Measurements from ENCODE around the gene RRAD.

RRAD gene

DNA sequence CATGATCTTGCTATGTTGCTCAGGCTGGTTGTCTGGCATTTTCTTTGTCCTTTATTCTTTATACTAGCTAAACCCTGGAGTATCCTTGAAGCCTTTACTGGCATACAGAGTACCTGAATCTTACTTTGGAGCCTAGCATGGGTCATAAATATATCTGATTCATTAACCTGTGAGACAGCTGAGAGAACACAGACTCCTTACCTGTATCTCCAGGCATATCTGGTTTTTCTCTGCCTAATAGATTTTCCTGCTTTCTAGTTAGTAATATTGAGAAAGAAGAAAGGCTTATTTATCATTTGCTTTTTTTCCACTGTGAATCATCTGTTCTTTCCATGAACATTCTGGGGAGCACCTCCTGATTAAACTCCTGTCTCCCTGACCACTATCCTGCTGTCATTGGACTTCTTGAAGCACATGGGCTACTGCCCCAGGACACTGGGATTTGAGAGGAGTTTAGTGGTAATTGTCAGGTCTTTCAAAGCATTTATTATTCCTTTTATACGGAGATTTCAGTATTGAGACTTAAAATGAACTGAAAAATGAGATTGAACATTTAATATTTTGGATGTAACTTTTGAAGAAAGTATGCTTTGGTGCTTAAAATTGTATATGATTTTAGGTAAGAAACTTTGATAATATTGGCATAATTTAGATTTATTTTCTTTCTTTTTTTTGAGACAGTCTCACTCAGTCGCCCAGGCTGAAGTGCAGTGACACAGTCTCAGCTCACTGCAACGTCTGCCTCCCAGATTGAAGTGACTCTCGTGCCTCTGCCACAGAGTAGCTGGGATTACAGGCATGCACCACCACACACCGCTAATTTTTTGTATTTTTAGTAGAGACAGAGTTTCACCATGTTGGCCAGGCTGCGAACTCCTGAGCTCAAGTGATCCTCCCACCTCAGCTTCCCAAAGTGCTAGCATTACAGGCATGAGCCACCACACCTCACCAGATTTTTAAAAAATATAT is 36.4 kb downstream of the RRAD start:
- CTCF ChIA-PET, result interaction anchor here (0.5 to 0.6 kb wide), 4 partner anchors 21 to 370 kb away, joined by 3 to 6 read pairs (median 4); no protein-coding TSS in a partner anchor
- TF ChIP-seq ELF4 (IDR thresholded peaks at IDR 0.05) (no peak), LEF1 (IDR thresholded peaks at IDR 0.05; ENCODE audit: borderline replicate concordance) (no peak), FOXK2 (IDR thresholded peaks at IDR 0.05) (no peak), SUZ12 (IDR thresholded peaks at IDR 0.05) (no peak), ZNF384 (IDR thresholded peaks at IDR 0.05) (no peak), L3MBTL2 (conservative IDR thresholded peaks at IDR 0.05) (no peak), BHLHE40 (IDR thresholded peaks at IDR 0.05; ENCODE audit: borderline replicate concordance) (no peak), HDGF (IDR thresholded peaks at IDR 0.05; ENCODE audit: borderline replicate concordance) (no peak), CTBP1 (IDR thresholded peaks at IDR 0.05; ENCODE audit: borderline replicate concordance) (no peak)
- TF ChIP-seq, protein P1, sequence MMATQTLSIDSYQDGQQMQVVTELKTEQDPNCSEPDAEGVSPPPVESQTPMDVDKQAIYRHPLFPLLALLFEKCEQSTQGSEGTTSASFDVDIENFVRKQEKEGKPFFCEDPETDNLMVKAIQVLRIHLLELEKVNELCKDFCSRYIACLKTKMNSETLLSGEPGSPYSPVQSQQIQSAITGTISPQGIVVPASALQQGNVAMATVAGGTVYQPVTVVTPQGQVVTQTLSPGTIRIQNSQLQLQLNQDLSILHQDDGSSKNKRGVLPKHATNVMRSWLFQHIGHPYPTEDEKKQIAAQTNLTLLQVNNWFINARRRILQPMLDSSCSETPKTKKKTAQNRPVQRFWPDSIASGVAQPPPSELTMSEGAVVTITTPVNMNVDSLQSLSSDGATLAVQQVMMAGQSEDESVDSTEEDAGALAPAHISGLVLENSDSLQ (IDR thresholded peaks at IDR 0.05), result no peak
- no peak for DNase-seq (ENCODE audit: extremely low spot score)
- POLR2A ChIA-PET, result interaction anchor here (1.1 to 1.8 kb wide), 2 partner anchors 8 kb away, joined by 3 to 5 read pairs; partner anchors contain the start of gene PDP2

DNA sequence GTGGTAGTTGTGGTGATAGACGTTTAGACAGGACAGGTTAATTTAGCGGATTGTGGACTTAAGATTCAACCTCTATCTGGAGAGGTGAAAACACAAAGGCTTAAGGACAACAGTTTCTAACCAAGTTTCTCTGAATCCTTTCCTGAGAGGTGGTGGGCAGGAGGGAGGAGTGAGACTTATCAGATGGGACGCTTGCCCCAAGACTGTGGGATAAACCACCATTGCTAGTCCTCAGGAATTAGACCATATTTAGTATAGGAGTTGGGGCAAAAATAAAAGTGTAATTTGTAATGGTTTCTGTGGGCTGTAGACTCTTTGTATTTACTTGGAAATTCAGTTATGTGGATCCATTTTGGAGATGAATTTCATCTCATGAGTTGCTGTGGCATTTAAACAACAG is 38.4 kb downstream of the RRAD start:
- DNase-seq (ENCODE audit: extremely low spot score), result no peak
- no peak for TF ChIP-seq BHLHE40 (IDR thresholded peaks at IDR 0.05; ENCODE audit: borderline replicate concordance)
- TF ChIP-seq NFRKB (IDR thresholded peaks at IDR 0.05), result no peak
- TF ChIP-seq FOXA1 (IDR thresholded peaks at IDR 0.05), result no peak
- TF ChIP-seq TARDBP (IDR thresholded peaks at IDR 0.05), result no peak
- CTCF ChIA-PET, result no interaction called here
- POLR2A ChIA-PET, result no interaction called here

DNA sequence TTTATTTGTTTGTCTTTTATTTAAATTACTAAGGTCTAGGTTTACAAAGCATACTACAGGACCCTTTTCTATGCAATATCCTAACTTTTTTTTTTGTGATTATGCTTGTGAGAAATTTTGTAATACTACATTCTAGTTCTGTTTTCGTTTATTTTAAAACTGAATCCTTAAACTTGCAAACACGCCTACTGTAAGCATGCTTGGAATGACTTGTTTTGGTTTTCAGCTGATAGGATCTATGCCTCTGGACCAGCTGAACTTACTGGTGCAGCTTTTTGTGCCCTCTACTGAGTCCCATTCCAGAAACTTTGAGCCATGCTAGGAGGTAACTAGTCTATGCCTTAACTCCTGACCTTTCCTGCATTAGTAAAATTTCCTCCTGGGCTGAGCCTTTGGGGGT is 39.0 kb downstream of the RRAD start:
- POLR2A ChIA-PET, result no interaction called here
- CTCF ChIA-PET, result no interaction called here
- DNase-seq (ENCODE audit: extremely low spot score), result no peak
- TF ChIP-seq BHLHE40 (IDR thresholded peaks at IDR 0.05; ENCODE audit: borderline replicate concordance), result no peak
- TF ChIP-seq CTBP1 (IDR thresholded peaks at IDR 0.05; ENCODE audit: borderline replicate concordance), result no peak
- TF ChIP-seq, protein P1 (IDR thresholded peaks at IDR 0.05), result no peak
- no peak for TF ChIP-seq NFRKB (IDR thresholded peaks at IDR 0.05)
- no peak for TF ChIP-seq SP1 (IDR thresholded peaks at IDR 0.05)

DNA sequence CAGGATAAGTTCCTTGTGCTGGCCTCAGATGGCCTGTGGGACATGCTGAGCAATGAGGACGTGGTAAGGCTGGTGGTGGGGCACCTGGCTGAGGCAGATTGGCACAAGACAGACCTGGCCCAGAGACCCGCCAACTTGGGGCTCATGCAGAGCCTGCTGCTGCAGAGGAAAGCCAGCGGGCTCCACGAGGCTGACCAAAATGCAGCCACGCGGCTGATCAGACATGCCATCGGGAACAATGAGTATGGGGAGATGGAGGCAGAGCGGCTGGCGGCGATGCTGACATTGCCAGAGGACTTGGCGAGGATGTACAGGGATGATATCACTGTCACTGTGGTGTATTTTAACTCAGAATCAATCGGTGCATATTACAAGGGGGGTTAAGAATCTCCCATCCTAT is 39.8 kb downstream of the RRAD start:
- TF ChIP-seq ARNT (IDR thresholded peaks at IDR 0.05), result no peak
- no peak for TF ChIP-seq ZNF384 (IDR thresholded peaks at IDR 0.05)
- no peak for TF ChIP-seq LEF1 (IDR thresholded peaks at IDR 0.05; ENCODE audit: borderline replicate concordance)
- TF ChIP-seq FOXM1 (IDR thresholded peaks at IDR 0.05; ENCODE audit: borderline replicate concordance), result no peak
- no peak for TF ChIP-seq NFRKB (IDR thresholded peaks at IDR 0.05)
- no peak for TF ChIP-seq HDGF (IDR thresholded peaks at IDR 0.05; ENCODE audit: borderline replicate concordance)
- no peak for TF ChIP-seq FOXA1 (IDR thresholded peaks at IDR 0.05)
- TF ChIP-seq, protein P1 (IDR thresholded peaks at IDR 0.05), result no peak
- TF ChIP-seq SP1 (IDR thresholded peaks at IDR 0.05), result no peak
- no peak for TF ChIP-seq CTBP1 (IDR thresholded peaks at IDR 0.05; ENCODE audit: borderline replicate concordance)
- no peak for TF ChIP-seq TARDBP (IDR thresholded peaks at IDR 0.05)
- DNase-seq (ENCODE audit: extremely low spot score), result no peak
- ChIA-PET POLR2A (no interaction called here), CTCF (no interaction called here)

DNA sequence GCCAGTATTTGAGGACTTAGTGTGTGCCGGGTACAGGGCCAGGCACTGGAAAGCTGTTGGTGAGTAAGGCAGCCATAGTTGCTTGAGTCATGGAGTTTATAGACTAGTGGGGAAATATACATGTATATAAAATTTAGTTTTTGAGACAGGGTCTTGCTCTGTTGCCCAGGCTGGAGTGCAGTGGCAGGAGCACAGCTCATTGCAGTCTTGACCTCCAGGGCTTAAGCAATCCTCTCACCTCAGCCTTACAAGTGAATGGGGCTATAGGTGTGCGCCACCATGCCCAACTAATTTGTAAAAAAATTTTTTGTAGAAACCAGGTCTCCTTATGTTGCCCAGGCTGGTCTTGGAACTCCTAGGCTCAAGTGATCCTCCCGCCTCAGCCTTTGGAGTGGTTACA is 42.6 kb downstream of the RRAD start:
- TF ChIP-seq HDGF (IDR thresholded peaks at IDR 0.05; ENCODE audit: borderline replicate concordance), result no peak
- TF ChIP-seq CTBP1 (IDR thresholded peaks at IDR 0.05; ENCODE audit: borderline replicate concordance), result no peak
- no peak for TF ChIP-seq FOXA1 (IDR thresholded peaks at IDR 0.05)
- TF ChIP-seq TARDBP (IDR thresholded peaks at IDR 0.05), result no peak
- TF ChIP-seq FOXK2 (IDR thresholded peaks at IDR 0.05), result no peak
- TF ChIP-seq ZNF384 (IDR thresholded peaks at IDR 0.05), result no peak
- TF ChIP-seq LEF1 (IDR thresholded peaks at IDR 0.05; ENCODE audit: borderline replicate concordance), result no peak
- TF ChIP-seq, protein P1 (IDR thresholded peaks at IDR 0.05), result no peak
- TF ChIP-seq SP1 (IDR thresholded peaks at IDR 0.05), result no peak
- POLR2A ChIA-PET, result no interaction called here
- CTCF ChIA-PET, result interaction anchor here (1.0 to 1.3 kb wide), 2 partner anchors 12 to 51 kb away, joined by 3 read pairs; no protein-coding TSS in a partner anchor
- no peak for DNase-seq (ENCODE audit: extremely low spot score)

DNA sequence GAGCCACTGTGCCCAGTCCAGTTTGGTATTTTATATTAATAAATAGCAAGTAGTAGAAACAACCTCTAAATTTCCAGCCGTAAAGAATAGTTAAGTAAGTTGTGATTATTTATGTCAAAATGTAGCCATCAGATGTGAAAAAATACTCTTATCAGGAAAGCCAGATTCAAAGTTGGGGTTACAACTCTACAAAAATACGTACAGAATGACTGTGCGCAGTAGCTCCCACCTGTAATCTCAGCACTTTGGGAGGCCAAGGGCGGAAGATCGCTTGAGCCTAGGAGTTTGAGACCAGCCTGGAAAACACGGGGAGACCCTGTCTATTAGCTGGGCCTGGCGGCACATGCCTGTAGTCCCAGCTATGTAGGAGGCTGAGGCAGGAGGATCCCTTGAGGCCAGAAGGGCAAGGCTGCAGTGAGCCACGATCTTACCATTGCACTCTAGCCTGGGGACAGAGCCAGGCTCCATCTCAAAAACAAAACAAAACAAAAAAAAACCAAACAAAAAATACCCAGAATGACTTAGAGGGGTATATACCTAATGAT is 43.3 kb downstream of the RRAD start:
- ChIA-PET CTCF (interaction anchor here (1.0 to 1.4 kb wide), 4 partner anchors 9 to 273 kb away, joined by 3 to 6 read pairs (median 4); no protein-coding TSS in a partner anchor), POLR2A (interaction anchor here (2.5 kb wide), 1 partner anchor 51 kb away, joined by 8 read pairs; the partner anchor contains the start of gene NAE1)
- no peak for DNase-seq (ENCODE audit: extremely low spot score)
- TF ChIP-seq FOXA1 (IDR thresholded peaks at IDR 0.05) (no peak), SUZ12 (IDR thresholded peaks at IDR 0.05) (no peak), L3MBTL2 (conservative IDR thresholded peaks at IDR 0.05) (no peak), FOXK2 (IDR thresholded peaks at IDR 0.05) (no peak), ELF4 (IDR thresholded peaks at IDR 0.05) (no peak), LEF1 (IDR thresholded peaks at IDR 0.05; ENCODE audit: borderline replicate concordance) (no peak), BHLHE40 (IDR thresholded peaks at IDR 0.05; ENCODE audit: borderline replicate concordance) (no peak), ZNF384 (IDR thresholded peaks at IDR 0.05) (no peak), FOXM1 (IDR thresholded peaks at IDR 0.05; ENCODE audit: borderline replicate concordance) (no peak), NFRKB (IDR thresholded peaks at IDR 0.05) (no peak), CTBP1 (IDR thresholded peaks at IDR 0.05; ENCODE audit: borderline replicate concordance) (no peak), TARDBP (IDR thresholded peaks at IDR 0.05) (no peak), HDGF (IDR thresholded peaks at IDR 0.05; ENCODE audit: borderline replicate concordance) (no peak), ARNT (IDR thresholded peaks at IDR 0.05) (no peak), SP1 (IDR thresholded peaks at IDR 0.05) (no peak)
- TF ChIP-seq, protein P1 (IDR thresholded peaks at IDR 0.05), result no peak

Measured in HEK293T (cell line).